CD4-positive, CD25-positive, alpha-beta regulatory T cell (primary cell): Measurements from ENCODE around the gene DIPK1B. TPM values are rescaled to one million over a fixed set of nuclear protein-coding genes. Genes with fewer than 3 reads are reported as not detected.
A peak's percentile ranks its signal among the peaks of the same experiment; 100 is the strongest.
"Not testable (repeated sequence)": the region's sequence is repeated elsewhere in the genome, so short reads cannot be mapped to it uniquely, and the experiment has no call there.

Experiments
- ATAC-seq, 2 donors: fragments of 150-1000 bp; cut with Tn5 transposase; one replicate each; pipeline ENCODE4 v1.10.0; 2021; ENCODE audit warnings: low read depth in 2 of 2, moderate number of reproducible peaks in 2 of 2, moderate library complexity in 1 of 2
- DNase-seq, 3 donors: peaks; one replicate each; pipeline versions ENCODE4 v3.0.0 to v3.0.0-alpha.2; 2012 to 2022; ENCODE audit warnings: mixed read lengths in 1 of 3
- H3K27ac ChIP-seq: one replicate; pipeline ENCODE4 v1.7.0; 2013; ENCODE audit warnings: mild to moderate bottlenecking, low read length; ENCODE audit not compliant: insufficient read depth, poor library complexity, severe bottlenecking
- H3K27me3 ChIP-seq: one replicate; pipeline ENCODE4 v1.7.0; 2013; ENCODE audit warnings: low read length; ENCODE audit not compliant: control insufficient read depth, insufficient read depth
- H3K36me3 ChIP-seq: one replicate; pipeline ENCODE4 v1.7.0; 2013; ENCODE audit warnings: mild to moderate bottlenecking, low read length, moderate library complexity; ENCODE audit not compliant: control insufficient read depth, insufficient read depth
- H3K4me1 ChIP-seq: 2 replicates; pipeline ENCODE4 v1.7.0; 2013; ENCODE audit warnings: mild to moderate bottlenecking, low read length; ENCODE audit not compliant: insufficient read depth, control insufficient read depth, poor library complexity, severe bottlenecking
- H3K4me3 ChIP-seq: one replicate; pipeline ENCODE4 v1.7.0; 2013; ENCODE audit warnings: low read depth, mild to moderate bottlenecking, low read length, moderate library complexity
- H3K9me3 ChIP-seq, 2 experiments: 1 replicate in 1 of 2; 2 replicates in 1 of 2; pipeline ENCODE4 v1.7.0; 2013; ENCODE audit warnings: low read length in 2 of 2, mild to moderate bottlenecking in 1 of 2, moderate library complexity in 1 of 2; ENCODE audit not compliant: control insufficient read depth in 2 of 2
- H3K27ac Mint-ChIP-seq, 3 donors: one replicate each; pipeline ENCODE4 v1.8.0; 2020 to 2022; ENCODE audit warnings: mild to moderate bottlenecking in 3 of 3, mixed read lengths in 3 of 3, moderate library complexity in 2 of 3
- H3K27me3 Mint-ChIP-seq: one replicate; pipeline ENCODE4 v1.8.0; 2022; ENCODE audit warnings: mild to moderate bottlenecking, mixed read lengths
- H3K36me3 Mint-ChIP-seq: one replicate; pipeline ENCODE4 v1.8.0; 2020; ENCODE audit warnings: mixed read lengths
- H3K4me1 Mint-ChIP-seq, 4 donors: one replicate each; pipeline ENCODE4 v1.8.0; 2020 to 2022; ENCODE audit warnings: mixed read lengths in 4 of 4, mild to moderate bottlenecking in 1 of 4
- H3K4me3 Mint-ChIP-seq, 4 donors: one replicate each; pipeline ENCODE4 v1.8.0; 2020 to 2022; ENCODE audit warnings: mild to moderate bottlenecking in 4 of 4, mixed read lengths in 4 of 4, moderate library complexity in 3 of 4
- H3K9me3 Mint-ChIP-seq, 7 donors: one replicate each; pipeline ENCODE4 v1.8.0; 2020 to 2022; ENCODE audit warnings: mixed read lengths in 7 of 7, mild to moderate bottlenecking in 3 of 7, moderate library complexity in 2 of 7
- polyA plus RNA-seq, 4 donors: library from polyadenylated mRNA; unstranded; fragments of 300-500 nt; fragmentation: Illumina TruSeq; gene quantifications; one replicate each; pipeline ENCODE4 v1.2.3, GENCODE V29; 2021
- total RNA-seq: library from RNA; stranded (reverse); gene quantifications from one replicate; pipeline ENCODE4 v1.2.3, GENCODE V29; 2022

The DIPK1B gene
- total and polyA plus RNA-seq, 5 donors from 2014 or later, result 0.16 to 1.3 TPM; not detected in 3

GRCh38 chr9:136701668-136702053 is 10.7 kb upstream of the DIPK1B start:
- no peaks in the 10 kb centered on the region for H3K27me3 ChIP-seq
- no peak overlapping the region for H3K4me3 ChIP-seq
- H3K36me3 ChIP-seq, result no peaks in the 10 kb centered on the region
- ATAC-seq (no peak), DNase-seq (no peak)
- Mint-ChIP-seq H3K4me3 (peak overlapping the region in 3 of 4 donors; percentile 76 to 79 (median 79)), H3K9me3 (peaks cover 0 to 2% (median 0%) of the 10 kb centered on the region in 7 donors), H3K36me3 (no peaks in the 10 kb centered on the region), H3K4me1 (peaks cover 0 to 19% (median 9%) of the 10 kb centered on the region in 4 donors), H3K27me3 (peaks cover 16% of the 10 kb centered on the region), H3K27ac (peak overlapping the region in 2 of 3 donors; percentile 71 to 82)
- H3K4me1 ChIP-seq, result peaks cover 15% of the 10 kb centered on the region
- no peak overlapping the region for H3K27ac ChIP-seq
- H3K9me3 ChIP-seq, result no peaks in the 10 kb centered on the region

- no peaks in the 10 kb centered on the region for H3K36me3 ChIP-seq
- Mint-ChIP-seq H3K4me3 (no peak overlapping the region), H3K36me3 (no peaks in the 10 kb centered on the region), H3K27me3 (peaks cover 16% of the 10 kb centered on the region), H3K27ac (no peak overlapping the region), H3K4me1 (peaks cover 0 to 17% (median 8%) of the 10 kb centered on the region in 4 donors), H3K9me3 (peaks cover 0 to 2% (median 0%) of the 10 kb centered on the region in 7 donors)
- H3K4me3 ChIP-seq, result no peak overlapping the region
- no peaks in the 10 kb centered on the region for H3K27me3 ChIP-seq
- H3K27ac ChIP-seq, result no peak overlapping the region
- no peaks in the 10 kb centered on the region for H3K9me3 ChIP-seq
- no peak for DNase-seq
- peaks cover 15% of the 10 kb centered on the region for H3K4me1 ChIP-seq
- no peak for ATAC-seq
Measured at GRCh38 chr9:136703276-136703860, 9.0 kb upstream of the DIPK1B start.

DNA sequence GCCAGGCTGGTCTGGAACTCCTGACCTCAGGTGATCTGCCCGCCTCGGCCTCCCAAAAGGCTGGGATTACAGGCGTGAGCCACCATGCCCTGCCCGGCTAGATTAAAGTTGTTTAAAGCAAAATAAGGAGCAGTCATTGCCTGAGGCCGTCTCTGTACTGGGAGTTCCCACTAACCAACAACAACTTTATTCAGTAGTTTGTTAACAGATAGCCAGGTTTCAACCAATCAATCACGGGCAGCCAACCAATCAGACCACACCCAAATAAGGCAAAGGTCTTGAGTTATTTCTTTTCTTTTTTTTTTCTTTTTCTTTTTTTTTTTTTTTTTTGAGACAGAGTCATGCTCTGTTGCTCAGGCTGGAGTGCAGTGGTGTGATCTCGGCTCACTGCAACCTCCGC is 7.6 kb upstream of the DIPK1B start:
- not testable (repeated sequence) for H3K27ac ChIP-seq, DNase-seq, H3K27me3 ChIP-seq, ATAC-seq, H3K36me3 Mint-ChIP-seq, H3K4me3 Mint-ChIP-seq, H3K4me3 ChIP-seq, H3K27ac Mint-ChIP-seq, H3K36me3 ChIP-seq, H3K9me3 Mint-ChIP-seq, H3K9me3 ChIP-seq
- Mint-ChIP-seq H3K27me3 (peaks cover 21% of the 10 kb centered on the region), H3K4me1 (peaks cover 0 to 15% (median 8%) of the 10 kb centered on the region in 4 donors)
- peaks cover 15% of the 10 kb centered on the region for H3K4me1 ChIP-seq

DNA sequence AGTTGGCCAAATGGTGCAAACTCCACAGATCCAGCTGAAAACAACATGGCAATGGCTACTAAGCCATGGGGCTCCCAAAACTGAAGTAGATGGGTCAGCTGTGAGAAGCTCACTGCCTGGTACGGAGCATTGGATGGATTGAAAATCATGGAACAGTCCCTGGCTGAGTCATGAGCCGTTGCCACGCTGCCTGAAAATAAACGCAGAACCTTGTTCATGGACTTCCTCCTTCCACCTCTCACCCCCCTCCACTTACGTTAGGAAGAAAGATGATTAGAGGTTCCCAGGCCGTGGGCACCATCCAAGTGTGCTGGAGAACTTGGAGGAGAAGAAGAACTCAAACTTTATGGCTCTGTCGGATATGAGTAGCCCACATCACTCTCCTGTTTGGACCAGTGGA is 6.8 kb upstream of the DIPK1B start:
- Histone ChIP-seq H3K4me1 (peaks cover 11% of the 10 kb centered on the region), H3K27ac (no peak overlapping the region), H3K27me3 (no peaks in the 10 kb centered on the region), H3K36me3 (no peaks in the 10 kb centered on the region), H3K4me3 (no peak overlapping the region), H3K9me3 (no peaks in the 10 kb centered on the region)
- H3K27me3 Mint-ChIP-seq, result peaks cover 26% of the 10 kb centered on the region
- ATAC-seq (no peak), DNase-seq (no peak)
- peaks cover 0 to 2% (median 0%) of the 10 kb centered on the region in 7 donors for H3K9me3 Mint-ChIP-seq
- H3K4me3 Mint-ChIP-seq, result peak overlapping the region in 1 of 4 donors; percentile 29
- peaks cover 0 to 11% (median 5%) of the 10 kb centered on the region in 4 donors for H3K4me1 Mint-ChIP-seq
- no peaks in the 10 kb centered on the region for H3K36me3 Mint-ChIP-seq
- no peak overlapping the region for H3K27ac Mint-ChIP-seq

DNA sequence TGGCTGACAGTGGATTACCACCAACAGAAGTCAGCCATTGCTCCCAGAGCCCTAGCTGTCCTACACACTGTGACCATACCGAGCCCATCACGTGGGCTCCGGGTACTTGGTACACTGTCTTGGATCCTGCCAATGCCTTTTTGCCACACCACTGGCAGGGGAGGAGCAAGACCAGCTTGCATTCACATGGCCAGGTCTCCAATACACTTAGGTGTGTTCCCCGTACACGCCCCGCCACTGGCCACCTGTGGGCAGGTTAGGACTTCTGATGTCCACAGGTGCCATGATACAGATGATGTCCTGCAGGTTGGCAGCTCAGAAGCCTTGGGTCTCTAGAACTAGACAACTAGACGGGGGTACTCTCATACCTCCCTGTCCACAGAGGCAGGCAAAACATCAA is 5.4 kb upstream of the DIPK1B start:
- ATAC-seq (no peak), DNase-seq (no peak)
- H3K36me3 ChIP-seq, result no peaks in the 10 kb centered on the region
- no peak overlapping the region for H3K27ac Mint-ChIP-seq
- peaks cover 34% of the 10 kb centered on the region for H3K27me3 Mint-ChIP-seq
- no peak overlapping the region for H3K27ac ChIP-seq
- no peaks in the 10 kb centered on the region for H3K9me3 Mint-ChIP-seq
- no peaks in the 10 kb centered on the region for H3K9me3 ChIP-seq
- H3K4me3 Mint-ChIP-seq, result no peak overlapping the region
- H3K4me3 ChIP-seq, result no peak overlapping the region
- peaks cover 0 to 7% (median 2%) of the 10 kb centered on the region in 4 donors for H3K4me1 Mint-ChIP-seq
- peaks cover 5% of the 10 kb centered on the region for H3K4me1 ChIP-seq
- no peaks in the 10 kb centered on the region for H3K36me3 Mint-ChIP-seq
- no peaks in the 10 kb centered on the region for H3K27me3 ChIP-seq

DNA sequence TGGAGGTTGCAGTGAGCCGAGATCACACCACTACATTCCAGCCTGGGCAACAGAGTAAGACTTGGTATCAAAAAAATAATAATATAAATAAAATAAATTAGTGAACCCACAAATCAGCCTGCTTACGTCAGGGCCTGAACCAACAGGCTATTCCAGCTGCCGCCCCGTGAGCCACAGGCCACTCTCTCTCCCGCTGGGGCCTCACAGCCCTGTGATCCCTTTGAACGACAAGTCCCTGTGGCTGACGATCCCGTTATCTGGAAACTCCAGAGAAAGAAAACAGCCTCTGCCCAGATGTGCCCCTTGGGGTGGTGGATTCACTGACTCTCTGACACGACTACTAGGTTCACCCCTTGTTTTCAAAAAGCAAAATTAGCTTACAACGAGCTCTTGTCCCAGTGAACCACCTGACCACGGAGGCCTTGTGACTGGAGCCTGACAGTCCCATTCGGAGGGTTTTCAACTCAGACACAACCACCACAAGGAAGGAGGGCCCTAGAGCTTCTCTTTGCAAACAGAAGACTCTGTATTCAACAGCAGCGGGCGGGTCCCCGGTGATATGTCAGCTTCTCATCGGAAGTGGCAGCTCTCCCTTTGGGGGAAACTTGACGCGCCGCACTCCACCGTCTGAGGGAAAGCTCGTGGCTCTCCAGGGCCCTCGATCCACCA is 4.4 kb upstream of the DIPK1B start:
- Histone ChIP-seq H3K9me3 (no peaks in the 10 kb centered on the region), H3K36me3 (no peaks in the 10 kb centered on the region), H3K4me3 (no peak overlapping the region), H3K4me1 (peaks cover 9% of the 10 kb centered on the region), H3K27ac (no peak overlapping the region), H3K27me3 (no peaks in the 10 kb centered on the region)
- DNase-seq (no peak), ATAC-seq (no peak)
- peaks cover 0 to 7% (median 2%) of the 10 kb centered on the region in 4 donors for H3K4me1 Mint-ChIP-seq
- peak overlapping the region in 1 of 3 donors; percentile 53 for H3K27ac Mint-ChIP-seq
- no peaks in the 10 kb centered on the region for H3K36me3 Mint-ChIP-seq
- no peaks in the 10 kb centered on the region for H3K9me3 Mint-ChIP-seq
- H3K4me3 Mint-ChIP-seq, result no peak overlapping the region
- peaks cover 34% of the 10 kb centered on the region for H3K27me3 Mint-ChIP-seq

GRCh38 chr9:136709454-136710109 is 2.8 kb upstream of the DIPK1B start:
- ATAC-seq (no peak), DNase-seq (no peak)
- H3K27me3 ChIP-seq, result no peaks in the 10 kb centered on the region
- Mint-ChIP-seq H3K9me3 (no peaks in the 10 kb centered on the region), H3K4me1 (peaks cover 0 to 7% (median 2%) of the 10 kb centered on the region in 4 donors), H3K27me3 (peaks cover 34% of the 10 kb centered on the region), H3K4me3 (no peak overlapping the region), H3K27ac (peak overlapping the region in 1 of 3 donors; percentile 26), H3K36me3 (no peaks in the 10 kb centered on the region)
- H3K9me3 ChIP-seq, result no peaks in the 10 kb centered on the region
- peaks cover 9% of the 10 kb centered on the region for H3K4me1 ChIP-seq
- H3K36me3 ChIP-seq, result no peaks in the 10 kb centered on the region
- H3K4me3 ChIP-seq, result no peak overlapping the region
- H3K27ac ChIP-seq, result no peak overlapping the region
